HG03469 (cell line): ENCODE data around the gene C6orf136.
"Not testable (repeated sequence)": the region's sequence is repeated elsewhere in the genome, so short reads cannot be mapped to it uniquely, and the experiment has no call there.

Experiments
- ATAC-seq: cut with Tn5 transposase; IDR thresholded peaks from one replicate; pipeline ENCODE4 v1.9.1; 2021; ENCODE audit warnings: mild to moderate bottlenecking, moderate library complexity, moderate number of reproducible peaks; ENCODE audit not compliant: unreplicated experiment

C6orf136 gene

GRCh38 chr6:30646450-30647241 is at the start of gene C6orf136:
C6orf136 (plus strand) TSS chr6:30647133; CDS start chr6:30647232, 99 bp downstream.
- peak; percentile 20 for ATAC-seq

DNA sequence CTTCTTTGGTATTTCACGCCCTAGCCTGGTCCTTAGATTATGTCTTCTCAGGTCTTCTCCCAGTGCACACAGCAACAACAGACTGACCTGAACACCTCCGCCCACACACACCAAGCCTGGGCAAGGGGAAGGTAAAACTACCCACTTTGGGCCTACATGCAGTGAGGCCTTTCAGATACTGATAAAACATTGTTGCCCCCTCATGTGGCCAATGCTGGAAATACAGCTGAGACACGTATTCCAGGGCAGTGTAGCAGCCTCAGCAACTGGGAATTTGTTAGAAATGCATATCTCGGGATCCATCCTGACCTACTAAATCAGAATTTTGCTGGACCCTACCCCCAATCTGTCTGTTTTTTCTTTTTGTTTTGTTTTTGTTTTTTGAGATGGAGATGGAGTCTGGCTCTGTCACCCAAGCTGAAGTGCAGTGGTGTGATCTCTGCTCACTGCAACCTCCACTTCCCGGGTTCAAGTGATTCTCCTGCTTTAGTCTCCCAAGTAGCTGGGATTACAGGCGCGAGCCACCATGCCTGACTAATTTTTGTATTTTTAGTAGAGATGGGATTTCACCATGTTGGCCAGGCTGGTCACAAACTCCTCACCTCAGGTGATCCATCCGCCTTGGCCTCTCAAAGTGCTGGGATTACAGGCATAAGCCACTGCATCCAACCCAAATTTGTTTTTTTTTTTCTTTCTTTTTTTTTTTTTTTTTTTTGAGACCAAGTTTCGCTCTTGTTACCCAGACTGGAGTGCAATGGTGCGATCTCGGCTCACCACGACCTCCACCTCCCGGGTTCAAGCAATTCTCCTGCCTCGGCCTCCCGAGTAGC is 49.4 kb upstream of the C6orf136 start:
- ATAC-seq, result not testable (repeated sequence)

DNA sequence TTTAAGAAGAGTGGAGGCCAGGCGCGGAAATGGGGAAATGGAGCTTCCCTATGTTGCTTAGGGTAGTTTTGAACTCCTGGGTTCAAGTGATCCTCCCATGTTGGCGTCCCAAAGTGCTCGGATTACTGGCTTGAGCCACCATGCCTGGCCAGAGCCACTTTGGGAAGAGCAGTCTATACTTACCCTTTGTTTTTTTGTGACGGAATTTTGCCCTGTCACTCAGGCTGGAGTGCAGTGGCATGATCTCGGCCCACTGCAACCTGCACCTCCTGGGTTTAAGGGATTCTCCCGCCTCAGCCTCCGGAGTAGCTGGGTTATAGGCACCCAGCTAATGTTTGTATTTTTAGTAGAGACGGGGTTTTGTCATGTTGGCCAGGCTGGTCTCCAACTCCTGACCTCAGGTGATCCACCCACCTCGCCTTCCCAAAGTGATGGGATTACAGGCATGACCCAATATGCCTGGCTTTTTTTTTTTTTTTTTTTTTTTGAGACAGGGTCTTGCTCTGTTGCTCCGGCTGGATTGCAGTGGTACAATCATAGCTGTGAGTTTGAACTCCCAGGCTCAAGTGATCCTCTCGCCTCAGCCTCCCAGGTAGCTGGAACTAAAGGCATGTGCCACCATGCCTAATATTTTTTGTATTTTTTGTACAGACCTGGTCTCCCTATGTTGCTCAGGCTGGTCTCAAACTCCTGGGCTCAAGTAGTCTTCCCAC is 47.9 kb upstream of the C6orf136 start:
- ATAC-seq, result no peak

GRCh38 chr6:30599625-30600324 is 47.2 kb upstream of the C6orf136 start:
- ATAC-seq, result no peak

DNA sequence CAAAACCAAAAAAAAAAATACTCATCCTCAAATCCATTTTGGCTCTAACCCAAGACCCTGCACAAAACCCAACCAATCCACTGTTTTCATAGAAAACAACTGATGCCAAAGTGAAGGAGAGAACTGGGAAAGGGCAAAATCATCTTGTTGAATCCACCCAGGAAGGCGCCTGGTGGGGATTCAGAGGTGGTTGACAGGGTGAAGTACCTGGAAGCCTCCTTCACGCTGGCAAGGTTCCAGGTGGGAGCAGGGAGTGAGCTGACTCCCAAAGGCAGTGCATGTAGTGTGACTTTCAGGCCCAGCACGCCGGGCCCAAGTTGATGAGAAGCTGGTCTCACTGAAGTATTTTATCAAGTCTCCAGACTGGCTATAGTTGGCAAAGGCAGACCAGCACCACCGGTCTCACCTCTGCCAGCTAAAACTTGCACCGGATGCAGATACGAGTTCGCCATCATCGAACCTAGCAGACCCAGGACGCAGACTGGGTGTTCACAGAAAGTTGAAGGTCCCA is 46.4 kb upstream of the C6orf136 start:
- no peak for ATAC-seq

DNA sequence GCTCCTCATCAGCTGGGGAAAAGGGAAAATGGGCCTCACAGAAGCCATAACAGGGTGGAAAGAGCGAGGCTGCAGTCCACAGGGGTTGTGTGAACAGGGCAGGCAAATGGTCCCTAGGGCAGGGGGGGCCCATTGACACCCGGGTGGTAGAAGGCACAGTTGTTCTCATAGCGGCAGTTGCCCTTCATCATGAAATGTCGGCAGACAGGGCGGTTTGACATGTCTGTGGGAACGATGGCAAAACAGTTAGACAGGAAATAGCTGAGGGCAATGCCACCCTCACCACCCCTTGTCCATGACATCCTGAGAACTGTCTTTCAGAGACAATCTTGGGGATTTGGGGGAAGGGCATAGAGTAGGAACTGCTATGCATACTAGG is 45.5 kb upstream of the C6orf136 start:
- ATAC-seq, result no peak

DNA sequence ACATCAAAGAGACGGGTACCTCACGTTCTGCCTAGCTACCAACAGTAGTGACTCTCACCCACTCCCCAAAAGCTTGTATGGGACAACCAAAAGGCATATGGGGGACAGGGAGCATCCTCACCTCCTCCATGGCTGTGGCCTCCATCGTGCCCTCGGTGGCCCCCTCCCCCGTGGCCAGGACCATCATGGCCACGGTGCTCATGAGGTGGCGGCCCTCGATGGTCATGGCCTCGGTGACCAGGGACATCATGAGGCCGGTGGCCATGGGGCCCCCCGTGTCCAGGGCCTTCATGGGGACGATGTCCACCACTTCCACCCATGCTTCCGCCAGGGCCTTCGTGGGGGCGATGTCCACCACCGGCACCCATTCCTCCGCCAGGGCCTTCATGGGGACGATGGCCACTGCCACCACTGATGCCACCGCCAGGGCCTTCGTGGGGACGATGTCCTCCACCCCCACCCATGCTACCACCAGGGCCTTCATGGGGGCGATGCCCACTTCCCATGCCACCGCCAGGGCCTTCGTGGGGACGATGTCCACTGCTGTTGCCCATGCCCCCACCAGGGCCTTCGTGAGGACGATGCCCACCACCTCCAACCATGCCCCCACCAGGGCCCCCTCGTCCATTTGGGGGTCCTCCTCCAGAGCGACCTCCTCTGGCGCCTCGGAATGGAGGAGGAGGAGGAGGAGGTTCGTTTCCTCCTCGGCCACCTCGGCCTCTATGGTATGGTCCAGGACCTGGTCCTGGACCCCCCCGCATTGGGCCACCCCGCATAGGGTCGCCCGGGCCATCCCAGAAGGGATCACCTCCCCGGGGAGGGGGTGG is 44.9 kb upstream of the C6orf136 start:
- no peak for ATAC-seq

DNA sequence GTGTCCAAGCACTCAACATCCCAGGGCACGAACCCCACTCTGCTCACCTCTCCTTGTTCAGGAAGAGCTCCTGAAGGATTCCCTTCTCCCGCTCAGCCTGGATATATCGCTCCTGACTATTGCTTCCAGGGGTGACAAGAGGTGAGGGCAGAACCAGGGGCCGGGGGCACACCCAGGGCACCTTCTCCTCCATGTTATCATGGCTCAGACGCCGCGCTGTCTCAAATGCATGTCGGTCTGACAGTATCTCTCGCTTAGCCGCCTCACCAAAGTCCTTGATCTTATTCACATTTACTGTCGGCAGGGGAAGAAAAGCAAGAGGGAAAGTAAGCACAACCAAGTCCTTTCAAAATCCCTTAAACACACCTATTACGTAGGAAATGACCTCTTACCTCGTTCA is 43.0 kb upstream of the C6orf136 start:
- no peak for ATAC-seq

GRCh38 chr6:30610065-30610464 is 36.9 kb upstream of the C6orf136 start:
- no peak for ATAC-seq

DNA sequence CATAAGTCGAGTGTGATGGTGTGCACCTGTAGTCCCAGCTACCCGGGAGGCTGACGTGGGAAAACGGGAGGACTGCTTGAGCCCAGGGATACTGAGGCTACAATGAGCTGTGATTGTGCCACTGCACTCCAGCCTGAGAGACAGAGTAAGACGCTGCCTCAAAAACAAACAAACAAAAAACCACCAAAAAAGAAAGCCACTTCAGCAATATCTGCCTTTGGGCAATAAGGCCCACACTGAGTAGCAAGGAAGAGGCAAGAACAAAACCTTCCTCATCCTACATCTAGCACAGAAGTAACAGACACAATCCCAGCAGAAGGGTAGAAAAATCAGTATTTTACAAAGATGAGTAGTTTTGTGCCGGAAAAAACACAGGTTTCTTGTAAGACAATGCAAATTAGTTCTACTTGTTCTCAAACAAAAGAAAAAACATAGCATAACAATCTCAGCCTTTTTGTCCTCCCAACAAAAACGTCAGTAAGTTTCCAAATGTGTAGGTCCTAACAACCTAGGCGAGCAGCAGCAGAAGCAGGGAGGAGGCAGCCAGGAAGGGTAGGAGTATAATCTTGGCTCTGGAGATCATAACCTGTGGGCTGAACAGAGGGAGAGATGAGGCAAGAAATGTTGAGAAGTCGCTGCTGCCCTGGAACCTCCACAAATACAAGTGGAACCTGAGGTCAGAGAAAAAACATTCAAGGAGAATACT is 35.6 kb upstream of the C6orf136 start:
- ATAC-seq, result no peak

- no peak for ATAC-seq
These were observed 35.1 kb upstream of the C6orf136 start for GRCh38 chr6:30611856-30612194.

- no peak for ATAC-seq
These were observed 34.7 kb upstream of the C6orf136 start for GRCh38 chr6:30612213-30612612.

- ATAC-seq, result no peak
These were observed 34.2 kb upstream of the C6orf136 start for GRCh38 chr6:30612687-30613248.

DNA sequence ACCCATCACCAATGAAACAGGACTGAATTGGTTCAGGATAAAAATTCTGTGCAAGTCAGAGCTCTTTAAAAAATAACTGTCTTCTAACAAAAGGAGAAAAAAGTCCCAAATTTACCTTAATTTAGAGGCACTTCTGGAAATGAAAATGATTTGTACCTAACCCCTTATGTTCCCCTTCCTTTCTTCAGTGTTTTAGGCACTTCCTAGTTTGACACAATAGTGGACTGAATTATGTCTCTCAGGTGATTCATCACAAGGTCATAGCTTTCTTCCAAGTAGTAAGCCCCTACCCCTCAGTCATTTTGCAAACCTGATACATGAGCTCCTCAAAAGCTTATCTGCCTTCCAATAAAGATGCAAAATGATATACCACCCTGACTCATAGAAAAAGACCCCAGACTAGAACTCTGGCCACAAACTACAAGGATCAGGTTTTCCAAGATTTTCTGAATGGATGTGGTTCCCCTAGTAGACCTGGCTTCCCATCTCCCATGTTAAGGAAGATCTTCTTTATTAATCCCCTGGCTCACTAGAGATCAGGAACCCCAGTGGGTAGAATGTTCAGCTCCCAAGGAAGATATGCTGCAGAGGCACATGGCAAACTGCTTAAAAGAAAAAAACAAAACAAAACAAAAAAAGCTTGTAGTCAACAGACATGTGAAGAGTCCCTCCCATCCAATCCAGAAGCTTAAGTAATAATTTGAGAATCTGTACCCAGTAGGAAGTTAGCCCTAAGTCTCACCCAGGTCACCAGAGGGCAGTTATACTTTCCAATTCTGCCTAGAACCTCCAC is 33.5 kb upstream of the C6orf136 start:
- no peak for ATAC-seq

DNA sequence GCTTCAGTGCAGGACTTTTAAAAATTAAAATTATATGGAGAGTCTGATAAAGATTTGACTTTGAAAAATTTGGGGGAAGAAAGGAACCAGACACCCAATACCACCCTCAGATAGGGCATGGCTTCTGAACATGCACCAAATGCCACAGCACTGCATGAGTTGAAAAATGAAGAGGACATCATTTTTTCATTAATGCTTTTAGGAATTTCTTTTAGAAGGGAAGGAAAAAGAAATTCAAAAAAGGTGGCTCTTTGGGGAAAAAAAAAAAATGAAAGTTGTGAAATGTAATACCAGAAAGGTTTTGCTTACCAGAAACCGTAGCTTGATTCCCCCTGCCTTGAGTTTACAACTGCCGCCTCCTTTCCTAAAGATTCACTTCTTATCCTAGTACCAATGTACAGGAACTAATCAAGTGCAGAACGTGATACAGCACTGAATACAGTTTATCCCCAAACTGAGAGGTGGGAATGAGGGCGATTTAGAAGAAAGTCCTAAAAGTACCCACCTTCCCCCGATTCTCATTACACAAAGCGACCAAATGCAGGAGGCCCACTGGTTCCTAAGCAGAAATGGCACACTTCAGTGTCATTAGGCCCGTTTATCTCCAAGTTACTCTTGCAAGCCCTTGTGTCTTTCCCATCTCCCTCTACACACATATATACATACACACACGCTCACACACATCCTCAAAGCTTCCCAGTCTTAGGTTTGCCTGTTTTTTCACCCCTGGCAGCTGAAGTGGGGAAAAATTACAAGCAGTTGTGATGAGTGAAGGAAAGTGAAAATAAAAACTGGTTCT is 32.7 kb upstream of the C6orf136 start:
- ATAC-seq, result no peak

GRCh38 chr6:30614843-30615218 is 32.1 kb upstream of the C6orf136 start:
- peak; percentile 25 for ATAC-seq

GRCh38 chr6:30615219-30615957 is 31.5 kb upstream of the C6orf136 start:
- ATAC-seq, result no peak
